IMR-90 (cell line): ENCODE measurements around the gene FBXL16. TPM values are rescaled to one million over a fixed set of nuclear protein-coding genes. Genes with fewer than 3 reads are reported as not detected.

Experiments
- ATAC-seq: fragments of 200-7000 bp; cut with Tn5 transposase; 2 replicates; pipeline ENCODE4 v1.9.1; 2020; ENCODE audit warnings: low read depth, mild to moderate bottlenecking, moderate library complexity
- BruUV-seq: library from RNA; stranded (reverse); fragments of 400-500 nt; replicated peaks from 2 replicates; lab custom pipeline; 2021; lab: Mats Ljungman, UMichigan
- CTCF ChIA-PET: fragments of 300-600 bp; formaldehyde crosslinking; extraction: SDS; loops from one replicate; lab custom pipeline; 2021; ENCODE audit warnings: antibody characterized with exemption; lab: Yijun Ruan, JAX
- POLR2A ChIA-PET: fragments of 300-600 bp; sonication (Branson Sonifier 250); formaldehyde crosslinking; loops from one replicate; lab custom pipeline; 2022; ENCODE audit warnings: antibody characterized with exemption; ENCODE audit not compliant: unreplicated experiment; lab: Charles Lee
- DNase-seq: peaks from one replicate; pipeline ENCODE4 v3.0.0; 2013
- H2AFZ ChIP-seq: replicated peaks from 2 replicates; pipeline ENCODE3; 2013; ENCODE audit warnings: low read length, mild to moderate bottlenecking; ENCODE audit not compliant: poor library complexity
- H2AK5ac ChIP-seq: 2 replicates; pipeline ENCODE4 v1.6.1; 2013; ENCODE audit warnings: low read depth, low read length, inconsistent platforms
- H2AK9ac ChIP-seq: replicated peaks from 2 replicates; pipeline ENCODE3; 2013; ENCODE audit warnings: mild to moderate bottlenecking, low read depth, low read length, moderate library complexity; ENCODE audit not compliant: poor library complexity
- H2BK120ac ChIP-seq: 2 replicates; pipeline ENCODE4 v1.6.1; 2013; ENCODE audit warnings: low read depth, low read length, inconsistent platforms
- H2BK15ac ChIP-seq: 3 replicates; pipeline ENCODE4 v1.6.1; 2013; ENCODE audit warnings: low read depth, low read length, inconsistent platforms
- H2BK20ac ChIP-seq: 2 replicates; pipeline ENCODE4 v1.6.1; 2013; ENCODE audit warnings: low read depth, mild to moderate bottlenecking, inconsistent platforms, low read length, moderate library complexity
- H2BK5ac ChIP-seq: 2 replicates; pipeline ENCODE4 v1.6.1; 2013; ENCODE audit warnings: mild to moderate bottlenecking, low read depth, low read length, inconsistent platforms; ENCODE audit not compliant: poor library complexity, severe bottlenecking
- H3K14ac ChIP-seq: replicated peaks from 2 replicates; pipeline ENCODE4 v1.6.1; 2013; ENCODE audit warnings: low read depth, low read length, inconsistent platforms
- H3K18ac ChIP-seq: 2 replicates; pipeline ENCODE4 v1.6.1; 2013; ENCODE audit warnings: low read depth, low read length, control low read depth
- H3K23ac ChIP-seq: 2 replicates; pipeline ENCODE4 v1.6.1; 2013; ENCODE audit warnings: low read depth, low read length, inconsistent platforms
- H3K27ac ChIP-seq: 2 replicates; pipeline ENCODE4 v1.5.1; 2013; ENCODE audit warnings: mild to moderate bottlenecking, control low read depth, low read length; ENCODE audit not compliant: insufficient read depth
- H3K27me3 ChIP-seq: 2 replicates; pipeline ENCODE4 v1.6.1; 2013; ENCODE audit warnings: low read length; ENCODE audit not compliant: control insufficient read depth, insufficient read depth
- H3K36me3 ChIP-seq: 2 replicates; pipeline ENCODE4 v1.6.1; 2013; ENCODE audit warnings: low read length, mixed read lengths; ENCODE audit not compliant: control insufficient read depth, insufficient read depth
- H3K4ac ChIP-seq: 2 replicates; pipeline ENCODE4 v1.6.1; 2013; ENCODE audit warnings: low read depth, low read length, inconsistent platforms
- H3K4me1 ChIP-seq: 2 replicates; pipeline ENCODE4 v1.6.1; 2013; ENCODE audit warnings: low read length, mixed read lengths; ENCODE audit not compliant: control insufficient read depth, insufficient read depth
- H3K4me2 ChIP-seq: 2 replicates; pipeline ENCODE4 v1.6.1; 2013; ENCODE audit warnings: low read depth, mild to moderate bottlenecking, control low read depth, low read length, moderate library complexity
- H3K4me3 ChIP-seq: 2 replicates; pipeline ENCODE4 v1.5.1; 2013; ENCODE audit warnings: low read depth, mild to moderate bottlenecking, control low read depth, low read length, moderate library complexity; ENCODE audit not compliant: insufficient read depth
- H3K56ac ChIP-seq: 2 replicates; pipeline ENCODE4 v1.6.1; 2013; ENCODE audit warnings: low read length, inconsistent platforms; ENCODE audit not compliant: insufficient read depth; ENCODE audit errors: extremely low read depth
- H3K79me1 ChIP-seq, 2 experiments: 2 replicates each; pipeline ENCODE4 v1.6.1; 2013; ENCODE audit warnings: low read length in 2 of 2, inconsistent platforms in 1 of 2, low read depth in 1 of 2
- H3K9ac ChIP-seq: 2 replicates; pipeline ENCODE4 v1.6.1; 2013; ENCODE audit warnings: low read depth, low read length, control low read depth
- H3K9me1 ChIP-seq: 2 replicates; pipeline ENCODE4 v1.6.1; 2013; ENCODE audit warnings: low read length, inconsistent platforms; ENCODE audit not compliant: insufficient read depth
- H3K9me3 ChIP-seq: 2 replicates; pipeline ENCODE4 v1.6.1; 2013; ENCODE audit warnings: low read length; ENCODE audit not compliant: control insufficient read depth, insufficient read depth
- H4K20me1 ChIP-seq: 2 replicates; pipeline ENCODE4 v1.6.1; 2013; ENCODE audit warnings: low read length, inconsistent platforms; ENCODE audit not compliant: insufficient read depth
- H4K5ac ChIP-seq: 2 replicates; pipeline ENCODE4 v1.6.1; 2013; ENCODE audit warnings: mild to moderate bottlenecking, low read depth, low read length, control low read depth
- H4K8ac ChIP-seq, 2 experiments: 2 replicates each; pipeline ENCODE4 v1.6.1; 2013; ENCODE audit warnings: low read depth in 2 of 2, low read length in 2 of 2, control low read depth in 1 of 2, inconsistent platforms in 1 of 2
- H4K91ac ChIP-seq: 2 replicates; pipeline ENCODE4 v1.6.1; 2013; ENCODE audit warnings: low read depth, low read length, inconsistent platforms; ENCODE audit not compliant: insufficient read depth
- BHLHE40 ChIP-seq: fragments of 150-350 bp; IDR thresholded peaks from 2 replicates; pipeline ENCODE4 v1.6.1; 2016; ENCODE audit warnings: mild to moderate bottlenecking, low read depth, low read length
- CEBPB ChIP-seq: IDR thresholded peaks from 2 replicates; pipeline ENCODE4 v1.6.1; 2012; ENCODE audit warnings: low read depth, low read length, improper control_type of control experiment
- CHD1 ChIP-seq: IDR thresholded peaks from 2 replicates; pipeline ENCODE4 v1.6.1; 2012; ENCODE audit warnings: low read depth, low read length, improper control_type of control experiment
- CTCF ChIP-seq: conservative IDR thresholded peaks from 2 replicates; pipeline ENCODE4 v1.5.1; 2012; ENCODE audit warnings: mild to moderate bottlenecking, low read depth, low read length, improper control_type of control experiment
- ELK1 ChIP-seq: fragments of 150-350 bp; IDR thresholded peaks from 2 replicates; pipeline ENCODE4 v1.6.1; 2016; ENCODE audit warnings: low read depth, mild to moderate bottlenecking, low read length, moderate library complexity, borderline replicate concordance
- FOS ChIP-seq: fragments of 150-350 bp; IDR thresholded peaks from 2 replicates; pipeline ENCODE4 v1.6.1; 2016; ENCODE audit warnings: low read depth, low read length
- MAZ ChIP-seq: IDR thresholded peaks from 2 replicates; pipeline ENCODE4 v1.6.1; 2012; ENCODE audit warnings: low read depth, mild to moderate bottlenecking, low read length, improper control_type of control experiment, moderate library complexity, borderline replicate concordance
- MXI1 ChIP-seq: IDR thresholded peaks from 2 replicates; pipeline ENCODE4 v1.6.1; 2012; ENCODE audit warnings: low read depth, mild to moderate bottlenecking, low read length, moderate library complexity, borderline replicate concordance
- NFE2L2 ChIP-seq: fragments of 150-350 bp; IDR thresholded peaks from 2 replicates; pipeline ENCODE4 v1.6.1; 2016; ENCODE audit warnings: low read depth, mild to moderate bottlenecking, low read length
- POLR2A ChIP-seq: IDR thresholded peaks from 2 replicates; pipeline ENCODE4 v1.6.1; 2012; ENCODE audit warnings: mild to moderate bottlenecking, low read depth, low read length
- RAD21 ChIP-seq: IDR thresholded peaks from 2 replicates; pipeline ENCODE4 v1.6.1; 2012; ENCODE audit warnings: low read length, improper control_type of control experiment
- RCOR1 ChIP-seq: IDR thresholded peaks from 2 replicates; pipeline ENCODE4 v1.6.1; 2012; ENCODE audit warnings: mild to moderate bottlenecking, low read length, improper control_type of control experiment; ENCODE audit not compliant: insufficient replicate concordance
- SMC3 ChIP-seq: fragments of 150-350 bp; IDR thresholded peaks from 2 replicates; pipeline ENCODE4 v1.6.1; 2016; ENCODE audit warnings: low read depth, mild to moderate bottlenecking, antibody characterized with exemption, low read length, moderate library complexity
- USF2 ChIP-seq: fragments of 150-350 bp; IDR thresholded peaks from 2 replicates; pipeline ENCODE4 v1.6.1; 2017; ENCODE audit warnings: mild to moderate bottlenecking, antibody characterized with exemption, low read length, low read depth
- WGBS, 2 experiments: methylation state at CpG; one replicate each; pipeline versions ENCODE4 v1.1.5 to v1.1.7; 2013; ENCODE audit warnings: missing lambda C conversion rate in 2 of 2; ENCODE audit not compliant: insufficient read length in 1 of 2; ENCODE audit errors: extremely low coverage in 2 of 2; 5-methylcytosine and 5-hydroxymethylcytosine counted together
- dilution Hi-C: fragments of 300-500 bp; cut with HindIII; formaldehyde crosslinking; loops from one replicate; pipeline ENCODE4 v1.14.3; 2018; ENCODE audit warnings: low sequenced_read_pairs; ENCODE audit not compliant: unreplicated experiment
- in situ Hi-C: fragments of 300-500 bp; cut with MboI; formaldehyde crosslinking; loops from 3 replicates; pipeline ENCODE4 v1.14.3; 2019; ENCODE audit warnings: low sequenced_read_pairs, inconsistent platforms, mixed read lengths
- intact Hi-C: fragments of 100-400 bp; cut with micrococcal nuclease; formaldehyde crosslinking; loops from 2 replicates; pipeline ENCODE4 v1.10.0; 2022
- polyA plus RNA-seq, 3 experiments: library from polyadenylated mRNA; depleted of rRNA; stranded (reverse); fragments of >200 nt; gene quantifications; 2 replicates each; pipeline ENCODE4 v1.2.3, GENCODE V29; 2012; ENCODE audit warnings: low replicate concordance in 1 of 3
- total RNA-seq: library from RNA; depleted of rRNA; stranded (reverse); fragments of >200 nt; gene quantifications from 2 replicates; pipeline ENCODE4 v1.2.3, GENCODE V29; 2012

The FBXL16 gene
- total and polyA plus RNA-seq, 2 of the 4 experiments (the other 2 are of a cell fraction): 0.18 to 2.2 TPM

- H4K5ac ChIP-seq: no peak overlapping the region
- H4K8ac ChIP-seq: no peak overlapping the region
- H3K23ac ChIP-seq: no peak overlapping the region
- peaks cover 5% of the 10 kb centered on the region; the same call in 1 of the 2 replicates for H4K20me1 ChIP-seq
- no peak overlapping the region for H3K56ac ChIP-seq
- BruUV-seq: no TSS peak
- no peaks in the 10 kb centered on the region for H3K9me3 ChIP-seq
- no peak overlapping the region for H2AK5ac ChIP-seq
- no peak overlapping the region for H2BK120ac ChIP-seq
- ATAC-seq: no peak
- H2AK9ac ChIP-seq: no peak overlapping the region
- POLR2A ChIA-PET: no interaction called here
- no peak overlapping the region for H2BK5ac ChIP-seq
- DNase-seq: no peak
- dilution Hi-C loops (no loop called here), intact Hi-C loops (no loop called here), in situ Hi-C loops (no loop called here)
- peaks cover 50% of the 10 kb centered on the region for H3K36me3 ChIP-seq
- no peaks in the 10 kb centered on the region for H3K27me3 ChIP-seq
- H3K4me3 ChIP-seq: no peak overlapping the region
- H3K18ac ChIP-seq: no peak overlapping the region
- H3K79me1 ChIP-seq: peaks cover 7 to 15% of the 10 kb centered on the region in 2 experiments
- H3K4me2 ChIP-seq: no peak overlapping the region
- no peak overlapping the region for H3K9ac ChIP-seq
- H3K4ac ChIP-seq: no peak overlapping the region
- CTCF ChIA-PET: no interaction called here
- peaks cover 5% of the 10 kb centered on the region; the same call in 1 of the 2 replicates for H3K4me1 ChIP-seq
- no peak overlapping the region for H3K27ac ChIP-seq
- no peak overlapping the region for H2BK15ac ChIP-seq
- H2BK20ac ChIP-seq: no peak overlapping the region
- no peak overlapping the region for H4K91ac ChIP-seq
- H3K9me1 ChIP-seq: peaks cover 4% of the 10 kb centered on the region; the same call in 1 of the 2 replicates
- H2AFZ ChIP-seq: no peak overlapping the region
- WGBS, 2 experiments: 98% methylated on average over 9 of the region's 25 CpGs; no CpG with 5 or more reads in 1 of the 2 experiments
- H3K14ac ChIP-seq: no peak overlapping the region
- no peak for TF ChIP-seq FOS
- no peak for TF ChIP-seq RAD21
- TF ChIP-seq POLR2A: no peak
- TF ChIP-seq MXI1: no peak
- TF ChIP-seq USF2: no peak
- no peak for TF ChIP-seq ELK1
- TF ChIP-seq RCOR1: no peak
- no peak for TF ChIP-seq BHLHE40
- no peak for TF ChIP-seq SMC3
- TF ChIP-seq CTCF: no peak
- no peak for TF ChIP-seq MAZ
- TF ChIP-seq CEBPB: no peak
- no peak for TF ChIP-seq NFE2L2
- TF ChIP-seq CHD1: no peak
These were observed 29.6 kb upstream of the FBXL16 start for GRCh38 chr16:734981-735881.
